SK-N-MC (cell line): ENCODE data around the gene MEIOB.

Source experiments
- EZH2 ChIP-seq: fragments of 200-600 bp; sonication (generic); IDR thresholded peaks from one replicate; pipeline ENCODE4 v1.6.1; 2017; ENCODE audit warnings: antibody characterized with exemption
- FOXP2 ChIP-seq: optimal IDR thresholded peaks from 2 replicates; pipeline ENCODE3; 2011; ENCODE audit warnings: mild to moderate bottlenecking, moderate library complexity; ENCODE audit not compliant: insufficient read depth; ENCODE audit errors: extremely low read length, control extremely low read depth
- POLR2AphosphoS5 ChIP-seq: IDR thresholded peaks from 2 replicates; pipeline ENCODE4 v1.6.1; 2012; ENCODE audit warnings: mild to moderate bottlenecking, low read depth, low read length, borderline replicate concordance

DNA sequence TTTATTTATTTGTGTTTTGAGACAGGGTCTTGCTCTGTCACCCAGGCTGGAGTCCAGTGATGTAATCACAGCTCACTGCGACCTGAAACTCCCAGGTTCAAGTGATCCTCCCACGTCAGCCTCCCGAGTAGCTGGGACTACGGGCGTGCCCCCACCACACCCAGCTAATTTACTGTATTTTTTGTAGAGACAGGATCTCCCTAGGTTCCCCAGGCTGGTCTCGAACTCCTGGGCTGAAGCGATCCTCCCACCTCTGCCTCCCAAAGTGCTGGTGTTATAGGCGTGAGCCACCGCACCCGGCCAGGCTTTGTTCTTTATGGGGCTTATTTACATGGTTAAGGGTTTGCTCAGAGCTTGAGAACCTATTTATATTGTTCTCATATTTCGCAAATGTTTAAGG lies 5.8 kb upstream of the MEIOB start:
- TF ChIP-seq POLR2AphosphoS5 (no peak), EZH2 (no peak), FOXP2 (no peak)
